NCI-H2029 (cell line): ENCODE data around the gene CABLES1.
"Not testable (repeated sequence)": the region's sequence is repeated elsewhere in the genome, so short reads cannot be mapped to it uniquely, and the experiment has no call there.

ENCODE experiments used
- DNase-seq: peaks from one replicate; lab custom pipeline; 2025; lab: John Stamatoyannopoulos, UW

CABLES1 gene

GRCh38 chr18:23142251-23142929 lies 7.1 kb downstream of the CABLES1 start:
- DNase-seq, result no peak

GRCh38 chr18:23143016-23143814 lies 7.9 kb downstream of the CABLES1 start:
- DNase-seq, result no peak

DNA sequence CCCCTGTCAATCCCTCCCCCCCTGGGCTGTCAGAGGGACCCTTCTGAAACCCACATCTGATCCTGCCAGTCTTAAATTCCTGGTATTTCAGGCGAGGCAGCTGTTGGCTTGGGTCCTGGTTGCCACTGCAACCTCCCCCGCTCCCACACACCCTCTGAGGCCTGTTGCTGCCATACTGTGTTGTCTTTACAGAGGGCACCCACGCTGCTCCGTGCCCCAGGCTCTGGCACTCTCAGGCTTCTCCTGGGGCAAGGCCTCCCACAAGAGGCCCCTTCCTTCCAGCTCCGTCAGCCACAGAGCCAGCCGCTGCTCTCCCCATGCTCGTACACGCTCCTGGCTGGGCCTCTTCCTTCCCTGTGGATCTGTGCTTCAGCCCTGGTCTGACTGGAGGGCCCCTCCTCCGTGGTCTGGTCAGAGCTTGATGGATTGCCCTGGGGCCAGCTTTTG lies 8.6 kb downstream of the CABLES1 start:
- DNase-seq, result no peak

DNA sequence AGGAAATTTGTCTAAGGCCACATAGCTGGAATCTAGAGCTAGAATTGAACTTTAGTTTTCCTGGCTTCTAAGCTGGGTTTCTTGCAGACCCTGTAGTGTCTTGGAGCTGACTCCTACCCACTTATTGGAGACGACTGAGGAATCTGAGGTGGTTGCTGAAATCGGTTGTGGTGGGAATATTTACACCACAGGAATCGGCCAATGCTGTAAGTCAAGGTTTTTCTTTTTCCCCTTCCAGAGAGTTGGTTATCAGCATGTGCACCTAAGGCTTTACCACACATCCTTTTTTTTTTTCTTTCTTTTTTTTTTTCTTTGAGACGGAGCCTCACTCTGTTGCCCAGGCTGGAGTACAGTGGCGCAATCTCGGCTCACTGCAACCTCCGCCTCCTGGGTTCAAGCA lies 9.4 kb downstream of the CABLES1 start:
- DNase-seq, result no peak

DNA sequence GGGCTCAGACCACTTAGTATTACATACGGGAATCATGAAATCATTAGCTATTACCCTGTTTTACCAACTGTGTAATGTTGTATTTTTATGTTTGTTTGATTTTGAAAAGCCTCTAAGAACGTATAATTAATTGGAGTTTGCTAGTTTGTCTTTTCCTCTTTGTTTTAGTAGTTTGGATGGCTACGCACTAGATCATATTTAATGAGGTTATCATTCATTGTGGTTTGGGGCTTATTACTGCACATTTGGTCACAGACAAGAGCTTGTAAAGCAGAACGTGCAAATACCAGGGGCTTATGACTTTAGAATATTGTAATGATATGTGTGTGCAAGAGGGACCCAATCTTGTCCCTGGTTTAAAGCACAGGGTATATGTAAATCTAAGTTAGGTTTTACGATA lies 10.3 kb downstream of the CABLES1 start:
- no peak for DNase-seq

- no peak for DNase-seq
Measured at GRCh38 chr18:23146861-23147469, 11.7 kb downstream of the CABLES1 start.

DNA sequence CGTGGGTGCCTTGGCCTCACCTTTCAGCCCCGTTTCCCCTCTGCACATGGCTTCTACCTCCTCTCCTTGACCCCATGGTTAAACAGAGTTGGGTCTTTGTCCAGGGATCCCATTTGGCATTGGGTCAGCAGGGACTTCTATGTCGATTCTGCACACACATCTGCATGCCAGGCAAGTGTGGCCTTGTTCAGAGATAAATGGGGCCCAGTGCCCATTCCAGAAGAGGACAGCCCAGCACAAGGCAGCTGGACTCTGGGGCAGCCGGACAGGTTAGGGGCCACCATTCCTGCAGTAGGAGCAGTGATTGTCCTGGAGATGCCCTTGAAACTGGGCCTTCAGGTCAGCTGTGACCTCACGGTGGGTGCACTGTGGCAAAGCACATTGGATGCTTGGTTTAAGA lies 13.1 kb downstream of the CABLES1 start:
- no peak for DNase-seq

- no peak for DNase-seq
Measured at GRCh38 chr18:23149570-23149969, 14.3 kb downstream of the CABLES1 start.

GRCh38 chr18:23151414-23152099 lies 16.3 kb downstream of the CABLES1 start:
- no peak for DNase-seq

- no peak for DNase-seq
Measured at GRCh38 chr18:23154030-23154429, 18.7 kb downstream of the CABLES1 start.

DNA sequence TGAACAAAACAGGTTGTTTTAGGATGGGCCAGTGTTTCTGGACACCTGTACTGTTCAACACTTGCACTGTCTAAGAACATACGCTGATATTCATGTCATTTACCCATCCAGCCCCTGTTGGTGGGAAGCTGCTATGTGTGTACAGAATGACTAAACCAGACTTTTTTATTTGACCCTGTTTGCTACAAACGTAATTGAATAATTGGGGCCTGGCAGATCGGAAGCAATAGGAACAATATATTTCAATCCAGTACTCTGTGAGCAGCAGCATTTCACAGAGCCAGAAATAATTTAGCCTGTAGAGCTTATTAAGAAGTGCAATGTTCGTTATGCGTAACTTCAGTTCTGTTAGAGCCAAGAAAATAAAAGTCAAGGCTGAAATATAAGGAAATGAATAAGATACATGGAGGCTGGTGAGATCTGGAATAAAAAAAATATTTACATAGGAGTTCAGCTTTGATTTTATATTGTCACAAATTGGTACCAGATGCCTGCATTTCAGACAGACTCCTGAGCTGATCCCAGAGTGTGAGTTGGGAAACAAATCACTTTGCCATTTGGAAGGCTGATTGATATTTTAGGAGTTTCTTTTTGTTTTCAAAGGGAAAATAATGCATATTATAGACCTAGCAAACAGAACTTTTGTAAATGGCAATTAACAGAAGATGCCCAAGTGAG lies 19.7 kb downstream of the CABLES1 start:
- DNase-seq, result no peak

DNA sequence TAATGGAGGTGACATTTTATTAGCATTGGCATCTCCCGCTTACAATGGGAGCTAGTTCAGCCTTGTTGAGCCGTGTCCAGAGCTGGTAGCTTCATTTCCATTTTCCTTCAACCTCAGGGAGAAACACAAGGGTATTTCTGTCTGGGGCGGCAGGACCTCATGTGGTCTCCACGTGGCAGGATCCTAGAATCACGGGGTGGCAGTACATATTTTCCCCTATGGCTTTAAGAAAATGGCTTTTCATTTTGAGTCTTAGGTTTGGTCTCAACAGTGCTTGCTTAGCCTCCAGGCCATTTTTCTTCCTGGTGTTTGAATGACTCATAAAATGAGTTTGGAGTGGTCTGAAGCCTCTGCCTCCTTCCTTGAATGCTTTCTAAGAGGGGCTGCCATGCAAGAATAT lies 20.3 kb downstream of the CABLES1 start:
- DNase-seq, result no peak

DNA sequence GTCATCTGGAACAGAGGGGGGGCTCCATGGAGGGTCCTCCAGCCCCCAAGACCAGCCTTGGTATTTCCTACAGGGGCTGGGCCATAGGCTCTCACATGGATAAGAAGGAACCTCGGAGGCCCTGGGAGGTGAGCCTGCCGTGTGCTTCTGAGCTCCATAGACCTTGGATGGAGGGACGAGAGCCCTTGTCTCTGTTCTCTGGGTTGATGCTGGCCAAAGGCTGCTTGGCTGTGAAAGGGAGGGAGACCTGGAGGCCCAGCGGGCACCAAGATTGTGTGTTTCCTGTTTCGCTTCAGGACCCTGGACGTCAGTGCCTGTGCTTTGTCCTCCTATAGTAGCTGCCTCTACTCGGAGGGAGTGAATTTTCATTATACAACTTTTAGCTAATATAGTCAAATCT lies 20.8 kb downstream of the CABLES1 start:
- DNase-seq, result no peak

DNA sequence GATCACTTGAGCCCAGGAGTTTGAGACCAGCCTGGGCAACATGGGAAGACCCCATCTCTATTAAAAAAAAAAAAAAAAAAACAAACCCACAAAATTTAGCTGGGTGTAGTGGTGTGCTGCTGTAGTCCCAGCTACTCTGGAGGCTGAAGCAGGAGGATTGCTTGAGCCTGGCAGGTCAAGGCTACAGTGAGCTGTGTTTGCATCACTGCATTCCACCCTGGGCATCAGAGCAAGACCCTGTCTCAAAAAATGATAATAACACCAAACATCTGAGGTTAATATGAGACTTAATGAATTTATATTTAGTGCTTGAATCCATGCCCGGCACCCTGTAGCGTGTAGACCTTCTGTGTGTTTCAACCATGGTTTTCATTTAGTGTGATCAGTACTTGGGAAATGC lies 22.8 kb downstream of the CABLES1 start:
- DNase-seq, result no peak

- DNase-seq, result not testable (repeated sequence)
Measured at GRCh38 chr18:23158884-23159283, 23.6 kb downstream of the CABLES1 start.

GRCh38 chr18:23159344-23159743 lies 24.1 kb downstream of the CABLES1 start:
- DNase-seq, result no peak

- no peak for DNase-seq
Measured at GRCh38 chr18:23162473-23162872, 27.2 kb downstream of the CABLES1 start.

- no peak for DNase-seq
Measured at GRCh38 chr18:23163786-23164533, 28.7 kb downstream of the CABLES1 start.

GRCh38 chr18:23165271-23166068 lies 30.2 kb downstream of the CABLES1 start:
- DNase-seq, result no peak

DNA sequence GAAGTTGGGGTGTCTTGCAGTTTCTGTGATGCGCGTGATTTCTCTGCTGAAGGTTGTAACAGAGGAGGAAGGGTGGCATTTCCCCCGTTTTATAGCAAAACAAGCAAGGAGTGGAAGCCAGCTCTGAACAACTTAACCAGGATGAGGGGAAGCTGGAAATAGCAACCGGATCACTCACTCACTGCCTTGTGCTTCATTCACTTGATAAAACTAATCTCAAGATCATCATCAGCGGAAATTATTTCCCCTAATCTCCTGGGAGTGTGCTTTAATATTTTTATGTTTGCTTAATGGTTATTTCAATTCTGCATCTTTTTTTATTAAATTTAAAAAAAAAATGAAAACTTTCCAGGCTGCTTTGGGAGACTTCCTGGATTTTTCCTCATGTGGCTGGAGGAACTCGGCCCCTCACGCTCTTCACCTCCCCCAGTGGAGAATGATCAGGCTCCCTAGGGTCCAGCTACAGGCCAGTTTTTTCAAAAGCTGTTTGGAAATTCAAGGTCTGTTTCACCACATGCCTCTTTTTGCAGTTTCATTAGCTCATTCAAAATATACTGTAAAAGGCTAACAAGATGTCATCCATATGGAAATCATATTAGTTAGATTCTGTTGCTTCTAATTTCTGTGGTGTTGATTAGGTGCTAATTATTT lies 31.7 kb downstream of the CABLES1 start:
- DNase-seq, result no peak
